Stimulated activated CD4-positive, alpha-beta T cell treated with anti-CD3 and anti-CD28 coated beads, Interleukin-4, amount 100 ng/mL, for 24 hours (primary cell): ENCODE data around the gene PCP2.
A peak's percentile ranks its signal among the peaks of the same experiment; 100 is the strongest.

Source experiments
- DNase-seq: peaks from one replicate; pipeline ENCODE4 v3.0.0-alpha.2; 2020

PCP2 gene

DNA sequence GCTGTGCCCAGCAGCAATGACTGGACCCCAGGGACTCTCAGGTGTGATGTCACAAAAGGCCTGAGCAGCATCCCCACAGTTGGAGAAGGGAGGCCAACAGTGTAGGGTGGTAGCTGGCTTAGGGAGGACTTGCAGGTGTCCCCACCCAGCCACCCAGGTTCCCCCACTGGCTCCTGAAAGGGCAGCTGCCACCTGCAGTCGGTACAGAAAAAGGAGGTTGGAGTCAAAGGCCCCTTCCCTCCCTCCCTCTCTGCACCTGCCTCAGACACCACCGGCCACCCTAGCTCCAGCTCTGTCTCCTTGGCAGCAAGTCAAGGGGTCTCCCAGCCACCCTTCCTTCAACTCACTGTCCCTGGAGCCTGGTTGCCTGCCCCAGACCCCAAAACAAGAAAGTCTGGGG lies at the start of gene PCP2:
Gene PCP2 (minus strand): TSS at position 22 of the 400 bp plus-strand sequence. CDS start 262 bp downstream, outside the sequence.
- DNase-seq, result no peak

DNA sequence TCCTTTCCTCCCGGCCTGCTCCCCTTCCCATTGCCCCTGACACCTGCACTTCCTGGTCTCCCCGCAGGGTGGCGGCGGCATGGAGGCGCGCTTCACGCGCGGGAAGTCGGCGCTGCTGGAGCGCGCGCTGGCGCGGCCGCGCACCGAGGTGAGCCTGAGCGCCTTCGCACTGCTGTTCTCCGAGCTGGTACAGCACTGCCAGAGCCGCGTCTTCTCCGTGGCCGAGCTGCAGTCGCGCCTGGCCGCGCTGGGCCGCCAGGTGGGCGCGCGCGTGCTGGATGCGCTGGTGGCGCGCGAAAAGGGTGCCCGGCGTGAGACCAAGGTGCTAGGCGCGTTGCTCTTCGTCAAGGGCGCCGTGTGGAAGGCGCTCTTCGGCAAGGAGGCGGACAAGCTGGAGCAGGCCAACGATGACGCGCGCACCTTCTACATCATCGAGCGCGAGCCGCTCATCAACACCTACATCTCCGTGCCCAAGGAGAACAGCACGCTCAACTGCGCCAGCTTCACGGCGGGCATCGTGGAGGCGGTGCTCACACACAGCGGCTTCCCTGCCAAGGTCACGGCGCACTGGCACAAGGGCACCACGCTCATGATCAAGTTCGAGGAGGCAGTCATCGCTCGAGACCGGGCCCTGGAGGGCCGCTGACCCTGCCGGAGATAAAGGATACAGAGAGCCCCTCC lies 48.8 kb upstream of the PCP2 start:
- DNase-seq, result no peak

DNA sequence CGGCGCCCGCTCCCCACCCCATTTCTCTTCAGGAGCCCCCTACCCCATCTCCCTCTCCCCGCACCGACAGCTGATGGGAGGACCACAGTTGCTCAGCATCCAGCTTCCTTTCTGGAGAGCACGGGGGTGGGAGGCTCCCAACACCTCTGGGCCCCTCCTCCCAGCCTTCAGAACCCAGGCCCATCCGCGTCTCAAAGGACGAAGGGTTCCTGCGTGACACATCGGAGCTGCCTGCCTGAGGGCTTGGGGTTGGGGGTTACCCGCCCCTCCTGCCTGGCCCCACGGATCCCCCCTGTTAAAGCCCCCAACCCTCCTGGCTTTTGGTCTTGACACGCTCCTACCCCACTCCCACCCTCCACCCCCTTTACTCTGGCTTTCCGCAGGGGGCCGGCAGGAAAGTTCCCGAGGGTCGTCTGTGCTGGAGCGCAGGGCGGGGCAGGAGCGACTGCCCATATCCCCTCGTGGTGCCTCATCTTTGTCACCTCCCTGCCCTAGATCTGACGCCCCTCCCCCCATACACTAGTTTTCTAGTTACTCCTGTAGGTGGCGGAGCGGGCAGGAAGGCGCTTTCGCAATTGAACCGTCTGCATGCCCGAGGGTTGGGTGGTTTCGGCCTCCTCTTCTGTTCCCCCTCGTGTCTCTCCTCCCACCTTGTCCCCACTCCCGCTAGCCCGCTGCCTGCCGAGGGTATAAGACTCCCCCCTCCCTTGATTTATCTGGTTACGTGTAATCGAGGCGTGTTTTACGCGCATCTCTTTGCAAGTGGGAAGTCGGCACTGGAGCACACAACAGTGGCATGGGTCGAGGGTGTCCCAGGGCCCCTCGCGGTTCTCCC lies 48.0 kb upstream of the PCP2 start:
- DNase-seq, result peak; percentile 91

DNA sequence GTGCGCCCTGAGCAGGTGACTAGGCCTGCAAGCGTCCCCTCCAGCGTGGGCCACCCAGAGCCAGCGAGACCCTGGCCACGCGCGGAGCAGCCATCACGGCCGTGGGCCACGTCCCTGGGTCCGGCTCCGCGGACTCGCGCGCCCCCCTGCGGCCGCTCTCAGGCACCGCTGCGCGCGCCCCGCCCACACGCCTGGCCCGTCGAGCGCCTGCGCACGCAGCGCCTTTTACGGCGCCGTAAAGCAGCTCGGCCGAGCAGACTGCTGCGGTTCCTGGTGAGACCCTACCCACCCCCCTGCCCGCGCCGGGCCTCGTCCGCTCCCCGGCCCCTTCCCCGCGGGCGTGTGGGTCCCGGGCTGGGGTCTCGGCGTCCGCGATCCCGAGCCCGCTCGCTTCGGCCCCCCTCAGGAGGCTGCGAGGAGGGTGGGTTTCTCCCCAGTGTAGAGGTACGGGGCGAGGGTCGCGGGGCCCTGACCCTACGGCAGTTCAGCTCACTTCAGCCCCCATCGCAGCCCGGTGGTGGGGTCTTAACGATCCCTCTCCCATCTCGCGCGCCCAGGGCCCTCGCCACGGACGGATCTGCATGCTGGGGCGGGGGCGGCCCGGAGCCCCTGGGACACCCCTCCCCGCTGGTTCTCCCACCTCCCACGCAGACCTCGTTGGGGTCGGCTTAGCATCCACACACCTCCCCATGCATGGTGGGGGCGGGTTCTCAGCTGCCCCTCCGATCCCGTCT lies 47.3 kb upstream of the PCP2 start, which contains the start of gene TRAPPC5:
Gene TRAPPC5 (plus strand): TSS at position 228 of the 734 bp plus-strand sequence. CDS start 1,421 bp downstream, outside the sequence.
- peak; percentile 85 for DNase-seq

DNA sequence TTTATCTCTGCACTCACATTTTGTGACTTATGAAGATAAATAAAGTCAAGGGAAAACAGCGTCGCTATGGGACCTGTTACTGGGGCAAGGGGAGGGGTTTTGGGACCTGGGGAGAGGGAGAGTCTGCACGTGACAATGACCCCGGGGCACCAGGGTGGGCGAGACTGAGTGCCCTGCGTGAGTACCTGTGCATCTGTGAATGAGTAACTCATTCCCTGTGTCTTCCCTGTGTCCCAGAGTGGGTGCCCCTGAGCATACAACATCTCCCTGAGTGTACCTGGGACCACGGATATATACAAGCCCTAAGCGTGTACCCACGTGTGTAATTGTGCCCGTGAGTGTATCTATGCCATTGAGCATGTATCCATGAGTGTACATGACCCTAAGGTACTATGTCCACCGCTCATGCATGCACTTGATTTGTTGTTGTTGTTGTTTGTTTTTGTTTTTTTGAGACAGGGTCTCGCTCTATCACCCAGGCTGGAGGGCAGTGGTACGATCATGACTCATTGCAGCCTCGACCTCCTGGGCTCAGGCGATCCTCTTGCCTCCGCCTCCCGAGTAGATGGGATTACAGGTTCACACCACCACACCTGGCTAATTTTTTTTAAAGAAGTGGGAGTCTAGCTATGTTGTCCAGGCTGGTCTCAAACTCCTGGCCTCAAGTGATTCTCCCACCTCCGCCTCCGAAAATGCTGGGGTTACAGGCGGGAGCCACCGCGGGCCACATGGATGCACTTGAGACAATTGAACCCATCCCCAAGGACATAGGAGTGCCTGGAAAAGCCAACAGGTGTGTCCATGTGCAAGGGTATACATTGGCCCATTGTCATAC lies 46.5 kb upstream of the PCP2 start:
- DNase-seq, result no peak

DNA sequence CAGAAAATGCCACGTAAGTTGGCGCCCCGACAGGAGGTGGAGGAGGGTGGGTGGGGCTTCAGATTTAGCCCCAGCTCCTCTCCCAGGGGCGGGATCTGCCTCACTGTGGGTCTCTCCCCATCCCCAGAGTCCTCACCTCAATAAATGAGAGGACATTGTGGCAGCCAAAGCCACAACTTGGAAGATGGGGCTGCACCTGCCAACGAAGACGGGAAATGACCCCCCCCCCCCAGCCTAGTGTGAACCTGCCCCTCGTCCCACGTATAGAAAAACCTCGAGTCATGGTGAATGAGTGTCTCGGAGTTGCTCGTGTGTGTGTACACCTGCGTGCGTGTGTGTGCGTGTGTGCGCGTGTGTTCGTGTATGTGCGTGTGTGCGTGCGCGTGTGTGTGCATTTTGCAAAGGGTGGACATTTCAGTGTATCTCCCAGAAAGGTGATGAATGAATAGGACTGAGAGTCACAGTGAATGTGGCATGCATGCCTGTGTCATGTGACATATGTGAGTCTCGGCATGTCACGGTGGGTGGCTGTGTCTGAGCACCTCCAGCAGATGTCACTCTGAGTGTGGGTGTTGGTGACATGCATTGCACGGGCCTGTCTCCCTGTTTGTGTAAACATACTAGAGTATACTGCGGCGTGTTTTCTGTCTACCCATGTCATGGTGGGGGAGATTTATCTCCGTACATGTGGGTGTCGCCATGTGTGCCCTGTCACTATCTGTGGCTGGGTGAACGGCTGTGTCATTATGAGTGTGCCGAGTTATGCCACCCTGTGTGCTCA lies 45.6 kb upstream of the PCP2 start:
- peak; percentile 79 for DNase-seq

DNA sequence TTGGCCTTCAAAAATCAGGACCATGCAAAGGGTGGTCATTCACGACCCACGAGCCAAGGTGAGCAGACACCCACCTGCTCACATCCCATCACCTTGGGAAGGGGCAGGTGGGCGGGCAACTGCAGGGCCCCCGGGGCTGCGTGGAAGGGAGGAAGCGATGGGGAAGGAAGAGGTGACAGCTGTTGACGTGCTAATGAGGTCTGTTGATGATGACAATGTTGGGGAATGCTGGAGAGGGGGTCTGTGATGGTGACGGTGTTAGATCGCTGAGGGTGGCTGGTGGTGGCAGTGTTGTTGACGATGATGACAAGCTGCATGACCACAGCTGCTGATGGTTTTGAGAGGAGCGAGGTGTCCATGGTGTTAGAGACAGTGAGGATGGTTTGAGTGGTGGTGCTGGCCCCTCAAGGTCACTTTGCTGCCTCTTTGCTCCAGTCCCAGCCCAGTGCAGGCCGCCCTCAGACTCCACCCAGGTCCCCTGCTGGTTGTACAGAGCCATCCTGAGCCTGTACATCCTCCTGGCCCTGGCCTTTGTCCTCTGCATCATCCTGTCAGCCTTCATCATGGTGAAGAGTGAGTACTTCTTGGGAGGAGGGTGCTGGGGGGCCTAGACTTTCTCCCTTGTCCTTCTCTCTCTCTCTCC lies 44.3 kb upstream of the PCP2 start:
- no peak for DNase-seq

DNA sequence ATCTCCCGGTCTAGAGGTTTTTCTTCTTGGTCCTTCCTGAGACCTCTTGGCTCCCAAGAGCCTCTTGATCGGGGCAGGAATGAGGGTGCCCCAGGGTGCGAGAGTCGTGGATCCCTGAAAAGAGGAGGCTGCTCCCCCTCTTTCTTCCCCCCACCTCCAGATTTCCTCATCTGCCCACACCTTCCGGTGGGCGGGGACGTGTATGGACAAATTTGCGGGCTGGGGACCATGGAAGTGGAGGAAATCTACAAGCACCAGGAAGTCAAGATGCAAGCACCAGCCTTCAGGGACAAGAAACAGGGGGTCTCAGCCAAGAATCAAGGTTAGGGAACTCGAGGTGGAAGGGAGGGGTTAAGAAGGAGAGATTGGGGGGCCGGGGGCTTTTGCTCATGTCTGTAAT lies 43.3 kb upstream of the PCP2 start, which contains the start of gene MCEMP1:
Gene MCEMP1 (plus strand): TSS at position 237 of the 400 bp plus-strand sequence. CDS start 31 bp downstream, at position 268.
- no peak for DNase-seq

DNA sequence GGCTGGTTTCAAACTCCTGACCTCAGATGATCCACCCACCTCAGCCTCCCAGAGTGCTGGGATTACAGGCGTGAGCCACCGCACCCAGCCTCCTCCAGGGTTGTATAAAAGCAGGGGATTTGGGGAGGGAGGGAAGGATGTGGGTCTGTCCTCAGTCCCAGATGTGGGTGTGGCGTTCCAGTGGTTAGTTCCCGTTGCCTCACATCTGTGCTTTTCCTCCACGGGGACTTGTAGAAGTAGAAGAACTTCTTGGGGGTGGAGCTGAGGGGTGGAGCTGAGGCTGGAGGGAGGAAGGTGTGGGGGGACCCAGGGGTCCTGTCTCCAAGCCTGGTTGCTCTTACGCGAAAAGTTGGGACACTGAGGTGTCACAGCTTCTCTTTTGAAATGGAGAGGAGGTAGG lies 42.9 kb upstream of the PCP2 start:
- DNase-seq, result no peak

DNA sequence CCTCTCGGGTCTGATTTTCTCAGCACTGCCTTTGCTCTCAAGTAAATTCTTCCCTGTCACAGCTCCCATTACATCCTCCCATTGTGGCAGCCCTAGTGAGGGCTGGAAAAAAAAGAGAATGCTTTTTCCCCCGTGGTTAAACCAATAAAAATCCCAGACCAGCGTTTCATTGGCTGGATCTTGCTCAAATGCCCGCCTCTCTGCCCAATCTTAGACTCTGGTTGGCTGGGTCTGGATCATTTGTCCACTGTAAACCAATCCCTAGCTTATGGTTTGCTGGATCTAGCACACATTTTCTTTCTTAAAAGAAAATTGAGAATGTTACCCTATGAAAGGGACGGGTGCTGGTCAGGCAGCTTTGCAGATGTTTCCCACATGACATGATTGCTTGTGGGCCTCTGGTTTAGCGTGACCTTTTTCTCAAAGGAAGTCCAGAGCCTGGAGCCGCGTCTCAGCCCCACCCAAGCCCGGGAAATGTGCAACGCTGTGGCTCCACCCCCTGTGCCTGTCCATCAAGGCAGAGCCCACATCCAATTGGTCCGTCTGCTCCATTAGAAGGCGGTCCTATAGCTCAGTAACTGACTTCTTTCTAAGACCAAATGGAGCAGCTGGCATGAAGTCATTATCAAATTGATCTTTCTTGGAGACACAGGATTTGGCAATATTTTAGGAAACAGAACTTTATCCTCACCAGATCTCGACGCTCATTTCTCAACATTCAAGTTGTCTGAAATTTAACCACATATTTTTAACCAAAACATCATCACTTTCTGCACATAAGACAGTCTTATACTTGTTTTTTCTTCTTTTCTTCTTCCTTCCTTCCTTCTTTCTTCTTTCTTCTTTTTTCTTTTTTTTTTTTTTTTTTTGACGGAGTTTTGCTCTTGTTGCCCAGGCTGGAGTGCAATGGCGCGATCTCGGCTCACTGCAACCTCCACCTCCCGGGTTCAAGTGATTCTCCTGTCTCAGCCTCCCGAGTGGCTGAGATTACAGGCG lies 40.8 kb upstream of the PCP2 start:
- peak; percentile 27 for DNase-seq

DNA sequence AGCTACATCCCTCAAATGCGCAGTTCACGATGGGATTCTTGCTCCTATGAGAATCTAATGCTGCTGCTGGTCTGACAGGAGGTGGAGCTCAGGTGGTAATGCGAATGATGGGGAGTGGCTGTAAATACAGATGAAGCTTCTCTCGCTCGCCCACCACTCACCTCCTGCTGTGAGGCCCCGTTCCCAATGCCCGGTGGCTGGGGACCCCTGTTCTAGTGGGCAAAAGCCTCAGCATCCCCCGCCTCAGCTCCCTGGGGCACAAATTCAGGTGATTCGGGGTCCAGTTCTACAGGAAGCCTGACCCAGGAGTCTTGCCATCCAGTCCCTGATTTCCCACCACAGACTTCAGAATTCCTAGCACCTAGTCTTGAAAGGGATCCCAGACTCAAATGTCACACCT lies 39.0 kb upstream of the PCP2 start:
- no peak for DNase-seq

DNA sequence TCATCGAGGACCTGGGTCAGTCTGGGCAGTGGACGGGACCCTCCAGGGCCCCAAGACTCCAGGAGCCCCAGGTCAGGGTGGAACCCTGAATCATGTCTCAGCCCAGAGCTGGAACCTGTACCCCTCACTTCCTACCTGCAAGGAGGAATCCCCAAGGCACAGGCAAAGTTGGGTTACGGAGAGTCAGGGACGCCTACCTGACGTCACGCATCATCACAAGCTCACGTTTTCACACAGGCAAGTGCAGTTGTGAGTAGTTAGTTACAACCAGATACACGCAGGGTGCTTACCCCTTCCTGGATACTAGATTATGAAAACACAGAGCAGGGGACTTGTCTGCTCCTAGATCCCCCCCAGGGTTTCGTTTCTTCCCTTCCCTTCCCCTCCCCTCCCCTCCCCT lies 37.3 kb upstream of the PCP2 start:
- DNase-seq, result no peak

DNA sequence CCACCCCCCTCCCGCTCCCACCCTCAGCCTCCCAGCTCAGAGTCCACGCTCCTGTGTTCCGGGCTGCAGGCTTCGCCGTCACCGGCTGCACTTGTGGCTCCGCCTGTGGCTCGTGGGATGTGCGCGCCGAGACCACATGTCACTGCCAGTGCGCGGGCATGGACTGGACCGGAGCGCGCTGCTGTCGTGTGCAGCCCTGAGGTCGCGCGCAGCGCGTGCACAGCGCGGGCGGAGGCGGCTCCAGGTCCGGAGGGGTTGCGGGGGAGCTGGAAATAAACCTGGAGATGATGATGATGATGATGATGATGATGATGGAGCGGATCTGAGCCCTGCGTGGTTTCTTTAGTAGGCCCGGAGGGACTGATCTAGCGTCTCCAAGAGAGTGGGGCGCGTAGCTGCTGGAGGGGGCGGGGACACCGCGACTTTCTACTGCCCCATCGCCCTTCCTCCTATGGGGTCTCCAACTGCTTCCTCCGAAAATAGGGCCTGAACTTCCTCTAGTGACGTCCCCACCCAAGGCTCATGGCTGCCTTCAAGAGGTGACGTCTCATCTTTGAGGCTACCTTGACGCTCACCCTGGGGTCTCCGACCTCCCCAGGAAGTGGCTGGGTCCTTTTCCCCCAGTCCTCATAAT lies 36.7 kb upstream of the PCP2 start:
- no peak for DNase-seq

DNA sequence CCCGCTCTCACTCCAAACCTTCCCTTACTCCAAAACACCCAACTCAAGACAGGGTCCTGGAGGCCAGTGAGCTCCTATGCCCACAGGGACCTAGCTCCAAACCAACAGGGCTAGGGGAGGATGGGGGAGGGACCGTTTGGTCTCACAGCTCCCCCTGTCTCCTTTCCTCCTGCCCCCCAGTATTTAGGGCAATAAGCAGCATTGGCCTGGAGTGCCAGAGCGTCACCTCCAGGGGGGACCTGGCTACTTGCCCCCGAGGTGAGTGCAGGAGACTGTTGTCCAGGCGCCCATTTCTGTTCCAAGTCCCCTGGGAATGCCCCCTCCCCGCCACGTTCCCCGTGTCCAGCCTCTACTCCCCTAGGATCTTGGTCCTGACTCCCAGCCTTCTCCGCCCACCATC lies 36.1 kb upstream of the PCP2 start:
- no peak for DNase-seq

DNA sequence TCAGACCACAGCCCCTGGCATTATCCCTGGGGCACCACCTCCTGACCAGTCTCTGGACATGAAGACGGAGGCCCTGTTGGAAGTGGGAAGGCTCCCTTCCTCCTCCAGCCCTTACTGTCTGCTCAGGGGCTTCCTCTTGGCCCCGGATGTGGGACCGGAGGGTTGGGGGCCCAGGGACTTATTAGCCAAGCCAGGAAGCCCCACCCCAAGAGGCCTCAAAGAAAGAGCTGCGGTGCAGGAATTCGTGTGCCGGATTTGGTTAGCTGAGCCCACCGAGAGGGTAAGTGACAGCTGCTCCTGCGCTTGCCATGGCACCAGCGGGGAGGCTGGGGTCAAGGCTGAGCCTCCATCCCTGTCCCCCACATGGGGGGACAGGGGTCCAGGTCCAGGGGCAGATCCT lies 35.3 kb upstream of the PCP2 start, which contains the start of gene RETN:
Gene RETN (plus strand): TSS at position 208 of the 400 bp plus-strand sequence. CDS start 278 bp downstream, outside the sequence.
- no peak for DNase-seq

DNA sequence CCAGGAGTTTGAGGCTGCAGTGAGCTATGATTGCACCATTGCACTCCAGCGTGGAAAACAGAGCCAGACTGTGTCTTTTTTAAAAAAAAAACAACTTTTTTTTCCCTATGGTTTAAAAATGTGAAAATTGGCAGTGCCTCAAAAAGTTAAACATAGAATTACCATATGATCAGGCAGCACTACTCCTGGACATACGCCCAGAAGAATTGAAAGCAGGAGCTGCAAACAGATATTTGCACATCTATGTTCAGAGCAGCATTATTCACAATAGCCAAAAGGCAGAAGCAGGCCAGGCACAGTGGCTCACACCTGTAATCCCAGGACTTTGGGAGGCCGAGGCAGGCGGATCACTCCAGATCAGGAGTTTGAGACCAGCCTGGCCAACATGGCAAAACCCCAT lies 31.6 kb upstream of the PCP2 start:
- DNase-seq, result no peak

DNA sequence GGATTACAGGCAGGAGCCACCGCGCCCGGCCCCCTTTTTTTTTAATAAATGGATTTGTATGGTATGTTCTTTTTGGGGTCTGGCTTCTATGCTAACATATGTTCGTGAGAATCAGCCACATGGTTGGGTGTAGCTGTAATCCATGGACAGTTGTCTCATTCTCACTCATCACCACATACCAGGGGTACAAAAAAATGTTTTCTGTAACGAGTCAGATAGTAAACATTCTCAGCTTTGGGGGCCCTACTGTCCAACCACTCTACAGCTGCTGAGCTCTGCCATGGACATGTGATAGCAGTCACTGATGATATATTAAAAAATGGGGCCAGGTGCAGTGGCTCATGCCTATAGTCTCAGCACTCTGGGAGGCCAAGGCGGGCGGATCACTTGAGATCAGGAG lies 30.2 kb upstream of the PCP2 start:
- no peak for DNase-seq

DNA sequence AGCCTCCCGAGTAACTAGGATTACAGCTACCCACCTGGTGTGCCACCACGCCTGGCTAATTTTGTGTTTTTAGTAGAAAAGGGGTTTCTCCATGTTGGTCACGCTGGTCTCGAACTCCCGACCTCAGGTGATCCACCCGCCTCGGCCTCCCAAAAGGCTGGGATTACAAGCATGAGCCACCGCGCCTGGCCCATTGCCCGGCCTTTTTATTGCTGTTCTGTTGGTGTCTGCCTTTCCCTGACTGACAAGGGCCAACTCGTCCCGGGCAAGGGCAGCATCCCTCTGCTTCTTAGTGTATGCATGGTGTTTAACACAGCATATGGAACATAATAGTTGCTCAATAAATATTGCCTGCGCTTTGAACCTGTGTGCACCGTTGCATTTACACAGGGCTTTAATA lies 29.1 kb upstream of the PCP2 start:
- DNase-seq, result no peak
